Activated CD8-positive, alpha-beta T cell treated with anti-CD3 and anti-CD28 coated beads for 36 hours (primary cell): Measurements from ENCODE around the gene SLC25A41. TPM values are rescaled to one million over a fixed set of nuclear protein-coding genes. Genes with fewer than 3 reads are reported as not detected.
"Not testable (repeated sequence)": the region's sequence is repeated elsewhere in the genome, so short reads cannot be mapped to it uniquely, and the experiment has no call there.

Experiments used
- ATAC-seq: fragments of 200-7000 bp; cut with Tn5 transposase; one replicate; pipeline ENCODE4 v1.10.0; 2021; ENCODE audit warnings: mild to moderate bottlenecking, moderate library complexity
- CTCF ChIA-PET: fragments of 350-600 bp; sonication (Branson Sonifier 250); formaldehyde crosslinking; loops from one replicate; lab custom pipeline; 2021; ENCODE audit warnings: antibody characterized with exemption; lab: Charles Lee
- POLR2A ChIA-PET: fragments of 350-600 bp; sonication (Branson Sonifier 250); formaldehyde crosslinking; loops from one replicate; lab custom pipeline; 2021; ENCODE audit warnings: antibody characterized with exemption; lab: Charles Lee
- DNase-seq: peaks from one replicate; pipeline ENCODE4 v3.0.0-alpha.2; 2020
- H3K27ac Mint-ChIP-seq: one replicate; pipeline ENCODE4 v1.8.0; 2021; ENCODE audit warnings: mild to moderate bottlenecking, mixed read lengths
- H3K27me3 Mint-ChIP-seq: one replicate; pipeline ENCODE4 v1.8.0; 2021; ENCODE audit warnings: mixed read lengths
- H3K36me3 Mint-ChIP-seq: one replicate; pipeline ENCODE4 v1.8.0; 2021; ENCODE audit warnings: low read depth, mixed read lengths
- H3K4me1 Mint-ChIP-seq: one replicate; pipeline ENCODE4 v1.8.0; 2021; ENCODE audit warnings: low read depth, mixed read lengths
- H3K4me3 Mint-ChIP-seq: one replicate; pipeline ENCODE4 v1.8.0; 2021; ENCODE audit warnings: mild to moderate bottlenecking, moderate library complexity, mixed read lengths
- H3K9me3 Mint-ChIP-seq: one replicate; pipeline ENCODE4 v1.8.0; 2021; ENCODE audit warnings: mixed read lengths
- CTCF ChIP-seq: fragments of 200-600 bp; IDR thresholded peaks from one replicate; pipeline ENCODE4 v1.8.0; 2022; ENCODE audit warnings: antibody characterized with exemption, mild to moderate bottlenecking
- intact Hi-C: fragments of 100-400 bp; cut with micrococcal nuclease; formaldehyde crosslinking; loops from one replicate; pipeline ENCODE4 v1.10.0; 2022
- total RNA-seq, 2 experiments: library from RNA; stranded (reverse); gene quantifications; one replicate each; pipeline ENCODE4 v1.2.3, GENCODE V29; 2021

The SLC25A41 gene
- total RNA-seq, 2 experiments from 2014 or later, result not detected

DNA sequence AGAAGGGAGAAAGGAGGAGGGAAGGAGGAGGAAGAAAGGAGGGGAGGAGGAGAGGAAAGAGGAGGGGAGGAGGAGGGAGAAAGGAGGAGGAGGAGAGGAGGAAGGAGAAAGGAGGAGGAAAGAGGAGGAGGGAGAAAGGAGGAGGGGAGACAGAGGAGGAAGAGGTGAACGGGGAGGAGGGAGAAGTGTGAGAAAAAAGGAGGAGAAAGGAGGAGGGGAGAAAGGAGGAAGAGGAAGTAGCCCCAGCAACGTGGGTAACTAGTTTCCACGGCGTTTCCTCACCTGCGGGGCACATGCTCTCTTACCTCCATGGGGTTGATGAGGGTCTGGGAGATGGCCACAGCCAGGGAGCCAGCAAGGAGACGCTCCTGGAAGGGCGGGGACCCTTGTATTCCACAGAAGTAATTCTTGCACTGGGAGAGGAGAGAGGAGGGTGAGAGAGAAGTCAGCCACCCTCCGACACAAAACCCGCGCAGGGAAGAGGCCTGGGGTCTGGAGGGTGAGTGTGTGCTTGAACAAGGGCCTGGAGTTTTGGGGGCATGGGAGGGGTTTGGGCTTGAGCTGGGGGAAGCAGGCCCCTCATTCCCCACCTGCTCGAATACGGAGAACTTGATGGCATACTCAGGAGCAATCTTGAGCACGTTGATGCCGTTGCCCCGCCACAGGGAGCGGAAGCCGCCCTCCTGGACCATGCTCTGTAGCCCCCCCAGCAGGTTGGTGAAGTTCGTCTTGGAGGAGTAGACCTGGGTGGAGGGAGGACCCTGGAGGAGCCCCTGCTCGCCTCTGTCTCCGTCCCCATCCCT is 3.9 kb downstream of the SLC25A41 start:
- peaks cover 11% of the 10 kb centered on the region for H3K4me1 Mint-ChIP-seq
- H3K4me3 Mint-ChIP-seq, result peak overlapping the region; percentile 58
- H3K27me3 Mint-ChIP-seq, result no peaks in the 10 kb centered on the region
- ChIA-PET POLR2A (interaction anchor here (1.3 kb wide), 1 partner anchor 8 kb away, joined by 5 read pairs; no protein-coding TSS in a partner anchor), CTCF (no interaction called here)
- intact Hi-C loops, result no loop called here
- no peaks in the 10 kb centered on the region for H3K36me3 Mint-ChIP-seq
- no peak for DNase-seq
- no peak overlapping the region for H3K27ac Mint-ChIP-seq
- no peak for ATAC-seq
- no peak for TF ChIP-seq CTCF
- peaks cover 4% of the 10 kb centered on the region for H3K9me3 Mint-ChIP-seq

DNA sequence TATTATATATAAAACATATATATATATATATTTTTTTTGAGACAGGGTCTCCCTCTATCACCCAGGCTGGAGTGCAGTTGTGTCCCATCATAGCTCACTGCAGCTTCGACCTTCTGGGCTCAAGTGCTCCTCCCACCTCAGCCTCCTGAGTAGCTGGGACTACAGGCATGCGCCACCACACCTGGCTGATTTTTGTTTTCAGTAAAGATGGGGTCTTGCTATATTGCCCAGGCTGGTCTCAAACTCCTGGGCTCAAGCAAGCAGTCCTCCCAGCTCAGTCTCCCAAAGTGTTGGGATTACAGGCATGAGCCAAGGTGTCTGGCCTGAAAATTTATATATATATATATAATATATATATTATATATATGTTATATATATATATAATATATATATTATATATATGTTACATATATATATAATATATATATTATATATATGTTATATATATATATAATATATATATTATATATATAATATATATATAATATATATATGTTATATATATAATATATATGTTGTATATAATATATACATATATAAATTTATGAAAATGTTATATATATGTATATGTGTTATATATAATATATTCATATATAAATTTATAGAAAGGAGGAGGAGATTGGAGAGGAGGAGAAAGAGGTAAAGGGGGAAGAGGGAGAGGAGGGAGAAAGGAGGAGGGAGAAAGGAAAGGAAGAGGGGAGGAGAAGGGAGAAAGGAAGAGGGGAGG is 4.7 kb downstream of the SLC25A41 start:
- H3K4me3 Mint-ChIP-seq, H3K36me3 Mint-ChIP-seq, H3K9me3 Mint-ChIP-seq, H3K27me3 Mint-ChIP-seq, ATAC-seq, CTCF ChIA-PET, intact Hi-C loops, DNase-seq, POLR2A ChIA-PET, H3K27ac Mint-ChIP-seq: not testable (repeated sequence)
- peaks cover 11% of the 10 kb centered on the region for H3K4me1 Mint-ChIP-seq

GRCh38 chr19:6427131-6427530 is 6.4 kb downstream of the SLC25A41 start:
- CTCF ChIA-PET, result no interaction called here
- H3K36me3 Mint-ChIP-seq, result peaks cover 18% of the 10 kb centered on the region
- H3K27ac Mint-ChIP-seq, result no peak overlapping the region
- ATAC-seq (no peak), DNase-seq (no peak)
- H3K27me3 Mint-ChIP-seq, result no peaks in the 10 kb centered on the region
- H3K4me1 Mint-ChIP-seq, result peaks cover 25% of the 10 kb centered on the region
- POLR2A ChIA-PET, result no interaction called here
- H3K9me3 Mint-ChIP-seq, result peaks cover 4% of the 10 kb centered on the region
- intact Hi-C loops, result no loop called here
- TF ChIP-seq CTCF, result no peak
- H3K4me3 Mint-ChIP-seq, result no peak overlapping the region

DNA sequence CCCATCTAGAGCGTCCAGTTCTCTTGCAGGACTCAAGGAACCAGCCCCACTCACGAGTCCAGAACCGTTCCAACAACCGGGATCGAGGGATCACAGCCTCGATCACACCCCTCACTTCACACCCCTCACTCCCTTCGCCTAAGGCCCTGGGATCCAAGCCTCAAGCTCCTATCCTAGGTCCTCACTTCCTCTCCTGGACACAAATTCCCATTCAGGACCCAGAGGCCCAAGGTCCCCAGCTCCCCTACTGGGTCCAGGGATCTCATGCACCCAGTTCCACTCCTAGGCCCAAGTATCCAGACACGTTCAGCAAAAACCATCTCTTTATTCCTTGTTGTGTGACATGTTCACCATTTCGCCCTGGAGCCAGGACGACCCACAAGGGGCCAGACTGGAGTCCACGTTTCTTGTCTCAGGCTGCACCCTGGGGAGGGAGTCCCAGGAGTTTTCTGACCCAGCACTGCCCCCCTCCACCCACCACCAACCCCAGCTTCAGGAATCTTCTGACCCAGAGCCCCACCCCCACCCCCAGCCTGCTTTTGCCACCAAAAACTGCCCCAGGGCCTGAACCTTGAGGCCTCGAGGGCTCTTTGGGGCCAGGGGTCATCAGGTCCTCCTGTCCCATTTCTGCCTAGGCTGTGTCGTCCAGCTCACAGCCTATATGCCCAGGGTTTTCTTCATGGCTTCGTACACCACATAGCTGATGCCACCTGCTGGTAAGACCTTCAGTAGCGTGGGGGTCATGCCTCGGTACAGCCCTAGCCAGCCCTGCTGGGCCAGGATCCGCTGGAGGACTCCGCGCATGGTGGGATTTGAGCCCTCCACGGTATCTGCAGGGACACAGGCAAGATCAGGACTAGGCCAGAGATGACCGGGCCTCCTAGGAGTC is 7.6 kb downstream of the SLC25A41 start:
- no peak for TF ChIP-seq CTCF
- Mint-ChIP-seq H3K36me3 (peaks cover 24% of the 10 kb centered on the region), H3K27ac (peak overlapping the region; percentile 95), H3K9me3 (peaks cover 4% of the 10 kb centered on the region), H3K4me1 (peaks cover 31% of the 10 kb centered on the region), H3K4me3 (peak overlapping the region; percentile 72), H3K27me3 (no peaks in the 10 kb centered on the region)
- ATAC-seq (no peak), DNase-seq (peak; percentile 37)
- intact Hi-C loops, result no loop called here
- CTCF ChIA-PET, result interaction anchor here (1.2 kb wide), 2 partner anchors 208 to 377 kb away, joined by 3 read pairs; no protein-coding TSS in a partner anchor
- POLR2A ChIA-PET, result interaction anchor here (0.6 to 3.2 kb wide), 9 partner anchors 10 to 397 kb away, joined by 3 to 10 read pairs (median 4); partner anchors contain the start of gene DENND1C
